Retina (tissue), 1 donor: ENCODE data around the gene BEND2.
"Not testable (repeated sequence)": the region's sequence is repeated elsewhere in the genome, so short reads cannot be mapped to it uniquely, and the experiment has no call there.

Experiments
- DNase-seq: peaks from one replicate; pipeline ENCODE4 v3.0.0-alpha.2; 2016

BEND2 gene

GRCh38 chrX:18220786-18221185 lies at the start of gene BEND2:
TSS of gene BEND2 (minus strand) at chrX:18220886. CDS start at chrX:18220750, 136 bp downstream.
- DNase-seq, result no peak

GRCh38 chrX:18255059-18255458 lies 34.4 kb upstream of the BEND2 start:
- no peak for DNase-seq

DNA sequence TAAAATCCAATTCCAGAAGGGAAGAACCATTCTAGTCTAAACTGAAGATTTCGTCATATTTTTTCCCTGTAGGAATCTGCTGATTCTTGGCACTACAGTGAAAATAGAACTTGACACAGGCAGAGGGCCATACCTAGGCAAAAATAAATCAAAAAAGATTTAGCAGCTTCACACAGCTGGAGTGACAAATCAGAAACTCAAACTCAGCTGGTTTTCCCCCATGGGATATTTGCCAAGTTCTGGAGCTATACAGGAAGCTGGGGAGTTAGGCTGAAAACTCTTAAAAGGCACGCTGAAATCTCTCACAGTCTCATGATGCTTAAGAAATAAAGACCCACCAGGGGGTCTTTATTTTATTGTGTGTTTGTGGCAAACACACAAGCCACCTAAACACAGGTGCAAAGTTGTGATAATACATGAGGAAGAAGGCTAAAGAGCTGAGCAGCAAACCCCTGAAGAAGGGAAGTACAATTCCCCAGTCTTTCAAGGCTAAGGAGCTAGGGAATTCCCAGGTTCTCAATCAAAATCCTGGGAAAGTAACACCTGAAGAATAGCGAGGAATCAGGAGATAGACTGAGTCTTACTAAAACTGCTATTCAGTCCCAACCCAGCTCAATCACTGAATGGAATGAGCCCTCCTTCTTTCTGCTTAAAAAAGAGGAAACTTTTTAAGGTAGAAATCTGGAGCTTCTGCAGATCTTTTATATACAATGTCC lies 32.1 kb upstream of the BEND2 start:
- no peak for DNase-seq

DNA sequence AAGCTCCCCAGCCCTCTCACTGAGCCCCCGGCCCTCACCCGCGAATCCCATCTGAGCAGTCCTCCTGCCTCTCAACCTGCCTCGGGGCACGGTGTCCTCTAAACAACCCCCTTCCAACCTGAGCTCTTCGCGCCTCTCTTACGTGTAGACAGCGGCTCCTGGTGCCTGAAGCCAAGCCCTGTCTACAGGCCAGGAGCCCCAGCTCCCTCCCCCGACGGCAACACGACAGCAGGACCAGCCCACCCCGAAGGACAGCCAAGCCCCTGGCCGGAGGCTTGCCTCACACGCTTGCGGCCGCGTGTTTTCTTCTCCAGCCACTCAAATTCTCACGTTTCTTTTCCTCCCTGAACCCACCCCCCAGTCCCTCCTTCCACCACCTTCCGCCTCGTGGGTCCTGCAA lies 9.0 kb upstream of the BEND2 start:
- not testable (repeated sequence) for DNase-seq

- no peak for DNase-seq
These were observed 7.4 kb upstream of the BEND2 start for GRCh38 chrX:18228069-18228468.

DNA sequence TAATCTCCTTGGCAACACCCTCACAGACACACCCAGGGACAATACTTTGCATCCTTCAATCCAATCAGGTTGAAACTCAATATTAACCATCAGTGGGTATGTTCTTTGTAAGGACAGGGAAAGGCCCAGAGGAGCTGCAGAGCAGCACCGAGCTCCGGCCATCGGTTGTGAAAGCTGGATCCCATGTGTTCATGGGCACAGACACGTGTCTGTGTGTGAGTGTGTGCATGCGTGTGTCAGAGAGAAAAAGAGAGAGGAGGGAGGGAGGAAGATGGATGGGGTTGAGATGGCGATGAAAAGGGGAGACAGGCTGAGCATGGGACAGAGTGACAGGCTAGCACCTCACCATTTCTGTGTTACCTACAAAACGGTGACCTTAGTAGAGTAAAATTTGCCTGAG lies 6.8 kb upstream of the BEND2 start:
- DNase-seq, result no peak

GRCh38 chrX:18210470-18210869 lies 10.2 kb downstream of the BEND2 start:
- DNase-seq, result peak; percentile 8

DNA sequence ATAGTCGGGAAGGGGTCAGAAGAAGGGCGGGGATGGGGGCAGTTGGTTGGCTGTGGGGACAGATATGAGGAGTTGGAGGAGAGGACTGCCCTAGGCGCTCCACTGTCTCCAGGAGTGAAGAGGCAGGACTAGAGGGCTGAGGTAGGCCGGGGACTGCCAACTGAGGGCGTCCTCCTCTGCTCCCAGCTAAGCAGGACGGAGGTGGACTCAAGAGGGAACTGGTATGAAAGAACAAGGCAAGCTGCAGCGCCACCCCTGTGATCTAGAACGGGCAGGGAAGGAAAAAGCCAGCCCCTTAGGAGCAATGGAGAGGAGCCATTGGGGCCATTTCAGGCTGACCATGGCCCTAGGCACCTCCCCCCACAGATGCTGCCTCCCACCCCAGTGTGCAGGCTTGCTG lies 14.0 kb downstream of the BEND2 start:
- DNase-seq, result no peak

DNA sequence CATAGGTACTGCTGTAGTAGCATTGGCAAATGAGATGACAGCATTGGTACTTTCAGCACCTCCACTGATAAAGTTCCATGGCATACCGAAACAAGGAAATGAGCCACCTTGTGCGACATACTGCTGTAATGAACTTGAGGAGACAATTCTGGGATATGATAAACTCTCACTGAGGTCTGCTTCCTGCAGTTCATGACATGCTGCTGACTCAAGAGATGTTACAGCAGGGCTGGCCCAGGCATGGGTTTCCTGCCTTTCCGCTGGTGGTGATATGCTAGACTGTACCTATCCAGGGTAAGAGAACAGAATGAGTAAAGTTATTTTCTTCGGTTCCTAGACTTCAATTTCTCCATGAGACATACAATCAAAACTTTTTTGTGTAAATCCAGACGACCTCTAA lies 17.1 kb downstream of the BEND2 start:
- DNase-seq, result no peak

DNA sequence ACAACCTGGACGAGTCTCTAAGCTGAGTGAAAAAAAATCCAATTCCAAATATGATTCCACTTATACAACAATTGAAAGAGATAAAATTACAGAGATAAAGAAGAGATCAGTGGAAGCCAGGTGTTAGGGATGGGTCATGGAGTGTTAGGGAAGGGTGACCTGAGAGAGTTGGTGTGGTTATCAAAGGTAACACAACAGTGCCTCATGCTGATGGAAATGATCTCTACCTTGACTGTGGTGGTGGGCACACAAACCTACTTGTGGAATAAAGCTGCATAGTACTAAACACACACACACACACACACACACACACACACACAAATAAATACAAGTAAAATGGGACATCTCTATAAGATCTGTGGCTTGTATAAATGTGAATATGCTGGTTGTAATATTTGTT lies 26.0 kb downstream of the BEND2 start:
- no peak for DNase-seq

GRCh38 chrX:18179446-18179845 lies 41.2 kb downstream of the BEND2 start:
- no peak for DNase-seq

DNA sequence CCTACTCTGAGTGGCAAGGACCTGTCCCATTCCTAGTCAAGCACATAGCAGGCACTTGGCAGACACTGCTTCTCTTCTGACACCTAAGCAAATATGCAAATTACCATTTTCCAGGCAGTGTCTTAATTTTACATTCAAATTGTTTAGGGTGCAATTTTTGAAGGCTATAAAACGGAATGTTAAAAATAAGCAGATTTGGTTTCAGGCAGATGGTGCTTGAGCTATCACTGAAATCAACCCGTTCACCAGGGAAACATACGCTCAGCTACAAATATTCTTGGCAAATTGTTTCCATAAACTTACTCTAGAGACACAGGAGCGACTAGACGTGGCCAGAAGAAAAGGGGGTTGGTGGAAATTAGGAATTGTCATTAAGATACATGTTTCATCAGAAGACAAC lies 45.7 kb downstream of the BEND2 start:
- DNase-seq, result no peak

DNA sequence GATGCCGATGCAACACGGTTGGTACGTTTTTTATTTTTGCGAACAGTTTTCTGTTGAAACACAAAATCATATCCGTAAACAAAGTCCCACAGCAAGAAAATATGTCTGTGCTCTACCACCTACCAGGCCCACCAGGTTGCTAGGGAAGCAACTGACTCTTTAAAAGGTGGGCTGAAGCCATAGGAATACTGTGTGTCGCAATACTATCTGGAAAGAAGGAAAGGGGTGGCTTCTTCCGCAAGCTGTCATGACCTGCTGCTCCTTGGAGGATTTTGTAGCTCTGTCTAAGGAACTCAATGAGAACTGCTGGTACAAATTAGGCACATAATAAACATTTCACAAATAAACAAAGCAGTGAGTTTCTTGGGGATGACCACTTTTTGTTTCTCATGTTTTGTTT lies 46.5 kb downstream of the BEND2 start:
- no peak for DNase-seq

DNA sequence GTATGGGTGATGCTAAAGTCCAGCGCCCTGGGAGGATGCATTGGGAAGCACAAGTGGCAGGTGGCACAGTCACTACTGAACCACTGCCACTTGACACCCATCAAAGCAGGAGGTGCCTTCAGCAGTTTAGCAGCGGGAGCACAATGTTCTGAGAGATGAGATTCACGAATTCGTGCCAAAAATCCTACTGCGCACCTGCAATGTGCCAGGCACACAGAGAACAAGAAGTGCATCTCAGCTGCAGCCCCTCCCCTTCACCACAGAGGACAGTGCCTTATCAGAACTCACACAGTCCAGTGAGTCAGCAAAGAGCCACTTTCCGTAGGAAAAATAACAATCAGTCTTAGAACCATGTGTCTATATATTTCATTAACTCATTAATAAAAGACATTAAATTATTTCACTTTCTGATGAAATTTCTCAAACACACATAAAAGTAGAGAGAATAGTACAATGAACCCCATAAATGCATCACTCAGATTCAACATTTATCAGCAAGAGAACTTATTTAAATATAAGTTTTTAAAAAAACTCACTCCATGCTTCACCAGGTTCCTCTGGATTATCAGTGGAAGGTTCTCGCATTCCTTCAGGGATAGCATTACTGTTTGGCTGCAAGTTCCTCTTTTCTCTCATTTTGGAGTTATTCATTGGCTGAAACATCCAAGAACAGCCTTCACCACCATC lies 47.0 kb downstream of the BEND2 start:
- no peak for DNase-seq

- no peak for DNase-seq
These were observed 47.7 kb downstream of the BEND2 start for GRCh38 chrX:18172970-18173369.

DNA sequence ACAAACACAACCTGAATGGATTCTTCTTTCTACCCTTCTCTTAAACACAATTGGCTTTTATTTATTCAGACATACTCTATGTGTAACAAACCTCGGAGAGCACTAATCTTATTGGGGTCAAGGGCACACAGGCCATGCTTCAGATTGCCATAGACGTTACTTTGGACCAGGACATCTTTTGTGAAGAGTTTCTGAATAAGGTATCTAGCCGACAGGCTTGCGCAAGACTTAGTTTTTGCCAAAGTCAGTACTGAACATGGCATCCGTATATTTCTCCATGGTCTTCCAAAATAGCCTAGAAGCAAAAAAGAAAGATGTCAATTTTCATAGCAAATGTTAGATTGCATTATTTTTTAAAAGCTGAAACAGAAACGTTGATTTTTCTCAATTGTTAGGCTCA lies 49.8 kb downstream of the BEND2 start:
- DNase-seq, result no peak

DNA sequence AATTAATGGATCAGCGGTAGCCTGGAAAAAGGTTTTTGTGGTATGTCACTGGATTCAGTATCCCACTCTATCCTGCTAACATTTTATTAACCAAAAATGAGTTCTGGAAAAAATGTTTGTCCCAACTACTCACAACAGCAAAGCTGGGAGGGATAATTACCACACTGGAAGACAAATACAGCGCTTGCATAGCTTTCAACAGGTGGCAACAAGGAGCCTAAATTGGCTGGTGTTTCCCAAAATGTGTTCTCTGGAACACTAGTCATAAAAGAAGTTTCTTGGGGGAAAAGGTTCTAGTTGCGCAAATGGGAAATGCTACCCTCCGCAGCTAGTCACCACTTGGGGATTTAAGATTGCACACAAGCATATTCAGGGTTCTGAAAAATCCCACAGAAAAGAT lies 54.6 kb downstream of the BEND2 start:
- no peak for DNase-seq

DNA sequence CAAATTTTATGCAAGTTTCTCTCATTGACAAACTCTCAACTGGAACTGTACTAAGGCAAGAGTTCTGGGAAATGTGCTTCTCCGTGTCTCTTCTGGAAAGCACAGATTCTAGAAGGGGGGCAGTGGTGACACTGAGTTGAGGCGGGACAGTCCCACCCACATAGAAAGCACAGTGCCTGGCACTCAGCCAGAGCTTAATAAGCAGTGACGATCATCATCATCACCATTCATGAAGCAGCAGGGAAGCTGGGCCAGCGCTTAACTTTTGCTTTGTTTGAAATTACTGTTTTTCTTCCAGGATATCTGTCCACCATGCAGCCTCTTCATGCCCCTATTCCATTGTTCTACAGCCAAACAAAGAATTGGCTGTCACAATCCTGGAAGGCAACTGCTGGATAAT lies 60.3 kb downstream of the BEND2 start:
- DNase-seq, result peak; percentile 38

DNA sequence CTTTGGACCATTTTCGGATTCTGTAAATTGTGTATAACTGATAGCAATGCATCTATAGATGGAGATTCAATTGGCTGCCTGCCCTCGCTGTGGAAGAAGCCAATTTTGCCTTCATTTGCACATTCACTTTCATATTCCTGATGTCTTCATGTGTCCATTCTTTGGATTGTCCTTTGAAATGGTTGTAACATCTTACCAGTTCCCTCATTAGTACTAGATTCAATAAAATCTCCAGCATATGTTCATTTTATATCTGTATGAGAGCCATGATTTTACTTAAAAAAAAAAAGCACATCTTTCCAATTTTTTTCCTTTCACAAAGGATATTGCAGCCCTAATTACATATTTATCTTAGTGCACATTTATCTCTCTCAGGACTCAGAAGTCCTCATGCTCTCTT lies 61.7 kb downstream of the BEND2 start:
- no peak for DNase-seq

GRCh38 chrX:18151649-18152048 lies 69.0 kb downstream of the BEND2 start:
- DNase-seq, result no peak

GRCh38 chrX:18151157-18151556 lies 69.5 kb downstream of the BEND2 start:
- DNase-seq, result no peak

DNA sequence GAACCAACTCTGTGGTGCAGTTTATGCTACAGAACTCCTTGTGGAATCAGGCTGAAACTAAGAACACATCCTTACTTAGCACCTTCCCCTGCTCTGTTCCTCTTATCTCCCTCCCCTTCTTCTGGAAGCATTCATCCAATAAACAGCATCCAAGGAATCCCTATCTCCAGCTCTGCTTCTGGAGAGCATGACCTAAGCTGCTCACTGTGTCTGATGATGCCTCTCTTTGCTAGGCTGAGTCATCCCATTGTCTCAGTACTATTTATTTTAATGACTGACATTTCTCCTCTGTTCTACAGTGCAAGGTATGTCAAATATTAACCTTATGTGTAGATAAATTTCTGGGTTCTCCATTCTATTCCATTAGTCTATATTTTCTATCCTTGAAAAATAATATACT lies 71.2 kb downstream of the BEND2 start:
- DNase-seq, result no peak

DNA sequence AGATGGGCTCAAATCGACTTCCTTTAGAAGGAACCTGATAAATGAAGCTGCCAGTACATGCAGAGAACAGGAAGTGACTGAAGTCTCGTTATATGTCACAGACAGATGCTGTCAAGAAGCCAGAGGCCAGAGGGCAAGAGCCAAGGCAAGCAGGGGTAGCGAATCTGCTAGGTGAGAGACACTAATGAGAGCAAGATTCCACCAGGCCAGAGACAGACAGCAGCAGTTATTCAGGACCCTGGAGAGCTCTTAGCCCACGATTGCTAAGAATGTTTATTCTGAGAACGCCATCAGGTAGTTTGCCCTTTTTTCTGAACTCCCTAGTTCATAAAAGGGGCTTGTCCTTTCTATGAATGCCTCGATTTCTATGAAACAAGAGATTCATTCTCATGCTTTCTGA lies 73.7 kb downstream of the BEND2 start:
- no peak for DNase-seq

- DNase-seq, result no peak
These were observed 74.7 kb downstream of the BEND2 start for GRCh38 chrX:18146009-18146408.

DNA sequence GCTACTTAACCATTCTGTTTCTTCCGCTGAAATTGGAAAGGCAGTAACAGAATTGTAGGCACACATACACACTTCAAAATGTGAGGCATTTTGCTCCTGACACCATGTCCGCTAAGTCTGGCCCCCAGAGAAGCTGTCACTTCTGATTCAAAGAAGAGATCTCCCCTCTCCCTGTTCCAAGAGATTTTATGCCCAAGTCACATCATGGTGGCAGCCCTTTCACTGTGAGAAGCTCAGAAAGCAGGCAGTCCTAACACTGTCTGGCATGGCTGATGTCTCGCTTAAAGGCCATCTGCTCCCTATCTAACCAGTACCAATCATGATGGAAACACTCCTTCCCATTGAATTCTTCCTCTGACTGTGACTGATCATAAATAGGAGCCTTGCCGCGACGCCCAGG lies 83.9 kb downstream of the BEND2 start:
- DNase-seq, result no peak
